HG03521 (cell line): ENCODE results near the gene PTGES2.
"Not testable (repeated sequence)": the region's sequence is repeated elsewhere in the genome, so short reads cannot be mapped to it uniquely, and the experiment has no call there.

Experiments used
- ATAC-seq: cut with Tn5 transposase; IDR thresholded peaks from one replicate; pipeline ENCODE4 v1.9.1; 2021; ENCODE audit warnings: mild to moderate bottlenecking, moderate library complexity; ENCODE audit not compliant: unreplicated experiment

PTGES2 gene

GRCh38 chr9:128120741-128121465 lies 6.6 kb downstream of the PTGES2 start:
- ATAC-seq = no peak

GRCh38 chr9:128120061-128120740 lies 7.3 kb downstream of the PTGES2 start:
- no peak for ATAC-seq

GRCh38 chr9:128118971-128119665 lies 8.4 kb downstream of the PTGES2 start:
- ATAC-seq = no peak

GRCh38 chr9:128118472-128118857 lies 9.1 kb downstream of the PTGES2 start:
- ATAC-seq = no peak

- ATAC-seq = peak; percentile 63
Measured at GRCh38 chr9:128117613-128118471, 9.7 kb downstream of the PTGES2 start.

- no peak for ATAC-seq
Measured at GRCh38 chr9:128116104-128117083, 11.1 kb downstream of the PTGES2 start.

- ATAC-seq = no peak
Measured at GRCh38 chr9:128115187-128116103, 12.1 kb downstream of the PTGES2 start.

GRCh38 chr9:128114326-128115186 lies 13.0 kb downstream of the PTGES2 start:
- ATAC-seq = no peak

- no peak for ATAC-seq
Measured at GRCh38 chr9:128113526-128114325, 13.8 kb downstream of the PTGES2 start.

- ATAC-seq = not testable (repeated sequence)
Measured at GRCh38 chr9:128111726-128112125, 15.8 kb downstream of the PTGES2 start.

- no peak for ATAC-seq
Measured at GRCh38 chr9:128109050-128109709, 18.3 kb downstream of the PTGES2 start.

GRCh38 chr9:128108269-128109049 lies 19.1 kb downstream of the PTGES2 start:
- ATAC-seq = no peak

GRCh38 chr9:128107468-128108268 lies 19.9 kb downstream of the PTGES2 start:
- ATAC-seq = no peak

- ATAC-seq = no peak
Measured at GRCh38 chr9:128106940-128107467, 20.5 kb downstream of the PTGES2 start.
